AG04449 (cell line): ENCODE data around the gene PSMD14.
A peak's percentile ranks its signal among the peaks of the same experiment; 100 is the strongest.
"Not testable (repeated sequence)": the region's sequence is repeated elsewhere in the genome, so short reads cannot be mapped to it uniquely, and the experiment has no call there.

Source experiments
- CTCF ChIA-PET: fragments of 350-600 bp; formaldehyde crosslinking; extraction: SDS; loops from one replicate; lab custom pipeline; 2021; ENCODE audit warnings: antibody characterized with exemption; lab: Yijun Ruan, JAX
- POLR2A ChIA-PET: fragments of 400-600, 350-600 bp; formaldehyde crosslinking; extraction: SDS; loops from one replicate; lab custom pipeline; 2020; ENCODE audit warnings: antibody characterized with exemption, inconsistent platforms; lab: Yijun Ruan, JAX
- DNase-seq: peaks from one replicate; pipeline ENCODE4 v3.0.0-alpha.2; 2010; ENCODE audit warnings: low read depth, low spot score
- H3K4me3 ChIP-seq: 2 replicates; pipeline ENCODE4 v1.5.1; 2011; ENCODE audit warnings: low read depth, mild to moderate bottlenecking, control low read depth, low read length
- CTCF ChIP-seq: IDR thresholded peaks from one replicate; pipeline ENCODE4 v1.5.1; 2011; ENCODE audit warnings: mild to moderate bottlenecking, moderate library complexity, low read length, control low read depth, inconsistent platforms; ENCODE audit not compliant: insufficient read depth; ENCODE audit errors: missing control alignments

The PSMD14 gene

GRCh38 chr2:161308178-161308955 is at the start of gene PSMD14:
Gene PSMD14, plus strand, starts transcription at chr2:161308425. Its CDS starts 10,401 bp downstream, at chr2:161318826.
- no peak for TF ChIP-seq CTCF
- peak; percentile 68 for DNase-seq
- CTCF ChIA-PET, result no interaction called here
- H3K4me3 ChIP-seq, result peak within 1 kb of the TSS; percentile 90
- POLR2A ChIA-PET, result interaction anchor here (0.6 to 1.0 kb wide), 3 partner anchors 21 to 67 kb away, joined by 3 to 4 read pairs (median 3); no protein-coding TSS in a partner anchor

- no peak overlapping the region for H3K4me3 ChIP-seq
- TF ChIP-seq CTCF, result no peak
- no peak for DNase-seq
- POLR2A ChIA-PET, result no interaction called here
- CTCF ChIA-PET, result interaction anchor here (0.6 to 1.2 kb wide), 7 partner anchors 8 to 681 kb away, joined by 3 to 4 read pairs (median 3); no protein-coding TSS in a partner anchor
These were observed 42.4 kb upstream of the PSMD14 start for GRCh38 chr2:161265874-161266273.

- ChIA-PET POLR2A (no interaction called here), CTCF (interaction anchor here (1.0 to 3.8 kb wide), 5 partner anchors 15 to 205 kb away, joined by 3 to 48 read pairs (median 6); no protein-coding TSS in a partner anchor)
- no peak for TF ChIP-seq CTCF
- H3K4me3 ChIP-seq, result no peak overlapping the region
- no peak for DNase-seq
These were observed 39.1 kb upstream of the PSMD14 start for GRCh38 chr2:161269111-161269510.

- POLR2A ChIA-PET, result no interaction called here
- peak; percentile 41 for TF ChIP-seq CTCF
- no peak for DNase-seq
- CTCF ChIA-PET, result interaction anchor here (0.6 to 8.4 kb wide), 31 partner anchors 9 to 1184 kb away, joined by 3 to 80 read pairs (median 4); no protein-coding TSS in a partner anchor
- no peak overlapping the region for H3K4me3 ChIP-seq
These were observed 35.0 kb upstream of the PSMD14 start for GRCh38 chr2:161273038-161273760.

GRCh38 chr2:161278564-161279229 is 29.5 kb upstream of the PSMD14 start:
- CTCF ChIA-PET, result interaction anchor here (8.4 kb wide), 1 partner anchor 56 kb away, joined by 80 read pairs; no protein-coding TSS in a partner anchor
- DNase-seq, POLR2A ChIA-PET, H3K4me3 ChIP-seq: not testable (repeated sequence)

- H3K4me3 ChIP-seq, DNase-seq, POLR2A ChIA-PET: not testable (repeated sequence)
- CTCF ChIA-PET, result interaction anchor here (8.4 kb wide), 1 partner anchor 56 kb away, joined by 80 read pairs; no protein-coding TSS in a partner anchor
These were observed 28.9 kb upstream of the PSMD14 start for GRCh38 chr2:161279230-161279815.

- POLR2A ChIA-PET, result interaction anchor here (0.6 kb wide), 1 partner anchor 13 kb away, joined by 3 read pairs; no protein-coding TSS in a partner anchor
- H3K4me3 ChIP-seq, DNase-seq: not testable (repeated sequence)
- CTCF ChIA-PET, result interaction anchor here (0.7 to 8.4 kb wide), 4 partner anchors 13 to 665 kb away, joined by 3 to 80 read pairs (median 5); no protein-coding TSS in a partner anchor
These were observed 27.3 kb upstream of the PSMD14 start for GRCh38 chr2:161280906-161281323.

- POLR2A ChIA-PET, result interaction anchor here (0.6 kb wide), 1 partner anchor 13 kb away, joined by 3 read pairs; no protein-coding TSS in a partner anchor
- not testable (repeated sequence) for H3K4me3 ChIP-seq, DNase-seq
- CTCF ChIA-PET, result interaction anchor here (0.7 to 2.2 kb wide), 4 partner anchors 8 to 664 kb away, joined by 3 to 8 read pairs (median 5); no protein-coding TSS in a partner anchor
These were observed 26.5 kb upstream of the PSMD14 start for GRCh38 chr2:161281615-161282310.

GRCh38 chr2:161282311-161282644 is 25.9 kb upstream of the PSMD14 start:
- POLR2A ChIA-PET, result not testable (repeated sequence)
- CTCF ChIA-PET, result interaction anchor here (0.6 to 2.2 kb wide), 3 partner anchors 9 to 664 kb away, joined by 3 to 8 read pairs (median 7); no protein-coding TSS in a partner anchor

More at GRCh38 chr2:161282311-161282644, 25.9 kb upstream of the PSMD14 start:
- not testable (repeated sequence) for DNase-seq, H3K4me3 ChIP-seq
